Kidney (tissue), 14 donors: ENCODE data around the gene MRTFA. TPM values are rescaled to one million over a fixed set of nuclear protein-coding genes. Genes with fewer than 3 reads are reported as not detected.

ENCODE experiments used
- DNase-seq, 5 donors: peaks; one replicate each; pipeline ENCODE4 v3.0.0-alpha.2; 2013 to 2020
- FAIRE-seq: peaks from 2 replicates; lab custom pipeline; 2012; peaks lifted over from hg19 to GRCh38; lab: Jason Lieb, UNC
- H3K27ac ChIP-seq, 2 donors: one replicate each; pipeline ENCODE4 v1.7.0; 2013; ENCODE audit warnings: low read depth in 2 of 2, low read length in 2 of 2, inconsistent platforms in 1 of 2
- H3K27me3 ChIP-seq: one replicate; pipeline ENCODE4 v1.7.1; 2013; ENCODE audit warnings: low read length, inconsistent platforms; ENCODE audit not compliant: control insufficient read depth, insufficient read depth
- H3K36me3 ChIP-seq, 3 donors: one replicate each; pipeline versions ENCODE4 v1.7.0 to v1.7.1; 2013; ENCODE audit warnings: low read length in 3 of 3, control low read depth in 1 of 3, inconsistent platforms in 1 of 3; ENCODE audit not compliant: insufficient read depth in 3 of 3, control insufficient read depth in 2 of 3
- H3K4me1 ChIP-seq, 3 donors: one replicate each; pipeline versions ENCODE4 v1.7.0 to v1.7.1; 2013; ENCODE audit warnings: low read length in 3 of 3, inconsistent platforms in 1 of 3, low read depth in 1 of 3; ENCODE audit not compliant: control insufficient read depth in 2 of 3, insufficient read depth in 2 of 3
- H3K4me3 ChIP-seq, 3 donors: one replicate each; pipeline versions ENCODE4 v1.7.0 to v1.8.1; 2013; ENCODE audit warnings: low read length in 3 of 3, control low read depth in 1 of 3, inconsistent platforms in 1 of 3
- H3K9ac ChIP-seq, 3 donors: one replicate each; pipeline versions ENCODE4 v1.7.0 to v1.7.1; 2013; ENCODE audit warnings: low read length in 3 of 3, control low read depth in 1 of 3, inconsistent platforms in 1 of 3
- H3K9me3 ChIP-seq, 3 donors: one replicate each; pipeline versions ENCODE4 v1.7.0 to v1.7.1; 2013; ENCODE audit warnings: low read length in 3 of 3, control low read depth in 1 of 3, inconsistent platforms in 1 of 3; ENCODE audit not compliant: control insufficient read depth in 2 of 3, insufficient read depth in 1 of 3
- CTCF ChIP-seq: IDR thresholded peaks from 3 replicates; pipeline ENCODE4 v1.5.1; 2012; ENCODE audit warnings: mild to moderate bottlenecking, moderate library complexity, borderline replicate concordance; ENCODE audit not compliant: insufficient read depth; ENCODE audit errors: extremely low read depth
- intact Hi-C: fragments of 100-400 bp; cut with DNase I; formaldehyde crosslinking; loops from one replicate; pipeline ENCODE4 v1.11.1; 2022
- polyA plus RNA-seq: library from polyadenylated mRNA; stranded (reverse); fragments of 350-450 nt; fragmentation: Illumina TruSeq; extraction: RNeasy Lipid Tissue Mini Kit (QIAGEN cat#74804); gene quantifications from one replicate; pipeline ENCODE4 v1.2.3, GENCODE V29; 2014; ENCODE audit warnings: low read depth, low replicate concordance; ENCODE audit not compliant: insufficient read depth
- total RNA-seq: library from RNA; stranded (reverse); fragmentation: NEBNext Ultra II Directional; extraction: Animal tissue kit (Norgen Biotek cat#: 25700); gene quantifications from one replicate; pipeline ENCODE4 v1.2.1, GENCODE V29; 2021
- donor health status: control.
- donor health status: control.
- donor health status: control.
- donor health status: control.
- donor health status: control.
- donor health status: DM: yes; HTN: yes; CAD: no.
- donor health status: Normal renal cell carcinoma (clear cell type).

MRTFA gene
- total and polyA plus RNA-seq, 2 donors from 2014 or later, result 12.5 to 59.9 TPM

GRCh38 chr22:40522141-40522540 is 114.4 kb downstream of the MRTFA start:
- TF ChIP-seq CTCF, result no peak
- no peak overlapping the region for H3K9ac ChIP-seq
- H3K4me1 ChIP-seq, result no peaks in the 10 kb centered on the region
- H3K27me3 ChIP-seq, result no peaks in the 10 kb centered on the region
- no peak overlapping the region for H3K27ac ChIP-seq
- DNase-seq (no peak), FAIRE-seq (no peak)
- intact Hi-C loops, result no loop called here
- no peak overlapping the region for H3K4me3 ChIP-seq
- no peaks in the 10 kb centered on the region for H3K36me3 ChIP-seq
- no peaks in the 10 kb centered on the region for H3K9me3 ChIP-seq

DNA sequence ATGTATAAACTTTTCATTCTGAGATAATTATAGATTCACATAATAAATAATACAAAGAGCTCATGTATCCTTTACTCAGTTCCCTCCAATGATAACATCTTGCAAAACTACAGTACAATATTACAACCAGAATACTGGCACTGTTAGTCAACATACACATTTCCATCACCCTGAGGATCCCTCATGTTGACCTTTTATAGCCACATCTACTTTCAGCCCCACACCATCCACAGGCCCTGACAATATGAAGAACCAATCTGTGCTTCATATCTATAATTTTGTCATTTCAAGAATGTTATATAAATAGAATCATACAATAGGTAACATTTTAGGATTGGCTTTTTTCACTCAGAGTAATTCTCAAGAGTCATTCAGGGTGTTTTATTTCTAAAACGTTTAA is 115.5 kb downstream of the MRTFA start:
- Histone ChIP-seq H3K9me3 (no peaks in the 10 kb centered on the region), H3K4me3 (no peak overlapping the region), H3K27me3 (no peaks in the 10 kb centered on the region), H3K36me3 (no peaks in the 10 kb centered on the region), H3K9ac (no peak overlapping the region), H3K4me1 (no peaks in the 10 kb centered on the region), H3K27ac (no peak overlapping the region)
- FAIRE-seq (no peak), DNase-seq (no peak)
- intact Hi-C loops, result no loop called here
- no peak for TF ChIP-seq CTCF

DNA sequence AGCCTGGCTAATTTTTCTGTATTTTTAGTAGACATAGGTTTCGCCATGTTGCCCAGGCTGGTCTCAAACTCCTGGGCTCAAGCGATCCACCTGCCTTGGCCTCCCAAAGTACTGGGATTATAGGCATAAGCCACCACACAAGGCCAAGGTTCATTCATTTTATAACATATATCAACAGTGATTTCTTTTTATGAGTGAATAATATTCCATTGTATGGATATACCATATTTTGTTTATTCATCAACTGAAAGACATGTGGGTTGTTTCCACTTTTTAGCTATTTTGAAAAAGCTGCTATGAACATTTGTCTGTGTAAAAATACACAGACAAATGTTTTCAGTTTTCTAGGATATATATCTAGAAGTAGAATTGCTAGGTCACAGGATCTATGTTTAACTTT is 116.0 kb downstream of the MRTFA start:
- no peaks in the 10 kb centered on the region for H3K27me3 ChIP-seq

More for the DNA sequence above, 116.0 kb downstream of the MRTFA start:
- intact Hi-C loops, result no loop called here
- no peak overlapping the region for H3K27ac ChIP-seq
- H3K9me3 ChIP-seq, result no peaks in the 10 kb centered on the region
- H3K4me3 ChIP-seq, result no peak overlapping the region
- DNase-seq (no peak), FAIRE-seq (no peak)
- no peaks in the 10 kb centered on the region for H3K4me1 ChIP-seq
- H3K9ac ChIP-seq, result no peak overlapping the region
- H3K36me3 ChIP-seq, result no peaks in the 10 kb centered on the region
- TF ChIP-seq CTCF, result no peak
